Measurements from ENCODE around the gene GRIP1.

GRIP1 gene

GRCh38 chr12:66644151-66644550 is 34.7 kb downstream of the GRIP1 start:
- no peak for DNase-seq

GRCh38 chr12:66640691-66641460 is 38.0 kb downstream of the GRIP1 start:
- no peak for DNase-seq

GRCh38 chr12:66638666-66639065 is 40.2 kb downstream of the GRIP1 start:
- DNase-seq, result no peak

GRCh38 chr12:66637699-66638301 is 41.1 kb downstream of the GRIP1 start:
- no peak for DNase-seq

- no peak for DNase-seq
Observed at GRCh38 chr12:66636771-66637170, 42.1 kb downstream of the GRIP1 start.

GRCh38 chr12:66633676-66634075 is 45.2 kb downstream of the GRIP1 start:
- no peak for DNase-seq

- DNase-seq, result no peak
Observed at GRCh38 chr12:66629138-66629870, 49.6 kb downstream of the GRIP1 start.

- DNase-seq, result no peak
Observed at GRCh38 chr12:66627988-66628317, 50.9 kb downstream of the GRIP1 start.

GRCh38 chr12:66627270-66627987 is 51.4 kb downstream of the GRIP1 start:
- no peak for DNase-seq

- no peak for DNase-seq
Observed at GRCh38 chr12:66624806-66625205, 54.1 kb downstream of the GRIP1 start.

GRCh38 chr12:66623455-66623854 is 55.4 kb downstream of the GRIP1 start:
- DNase-seq, result no peak

GRCh38 chr12:66620688-66621087 is 58.2 kb downstream of the GRIP1 start:
- no peak for DNase-seq

- DNase-seq, result no peak
Observed at GRCh38 chr12:66620026-66620425, 58.9 kb downstream of the GRIP1 start.

- DNase-seq, result no peak
Observed at GRCh38 chr12:66617991-66618390, 60.9 kb downstream of the GRIP1 start.

GRCh38 chr12:66612090-66612775 is 66.6 kb downstream of the GRIP1 start:
- no peak for DNase-seq

- no peak for DNase-seq
Observed at GRCh38 chr12:66607147-66607546, 71.7 kb downstream of the GRIP1 start.

GRCh38 chr12:66605293-66605692 is 73.6 kb downstream of the GRIP1 start:
- no peak for DNase-seq

GRCh38 chr12:66603981-66604479 is 74.8 kb downstream of the GRIP1 start:
- no peak for DNase-seq

- DNase-seq, result no peak
Observed at GRCh38 chr12:66603461-66603860, 75.4 kb downstream of the GRIP1 start.

GRCh38 chr12:66602483-66603143 is 76.3 kb downstream of the GRIP1 start:
- no peak for DNase-seq

- DNase-seq, result no peak
Observed at GRCh38 chr12:66600903-66601302, 78.0 kb downstream of the GRIP1 start.

GRCh38 chr12:66599816-66600215 is 79.1 kb downstream of the GRIP1 start:
- no peak for DNase-seq

All from T1000 (cell line).